ENCODE data around the gene PSMD11.

GRCh38 chr17:32512328-32512727 lies 68.0 kb downstream of the PSMD11 start:
- no peak for TF ChIP-seq CTCF (IDR thresholded peaks at IDR 0.05)
- TF ChIP-seq POLR2A (IDR thresholded peaks at IDR 0.05): no peak
- no peak for TF ChIP-seq EP300 (IDR thresholded peaks at IDR 0.05)
- TF ChIP-seq POLR2AphosphoS5 (IDR thresholded peaks at IDR 0.05): no peak
